B cell (primary cell): ENCODE results near the gene FERD3L. TPM values are rescaled to one million over a fixed set of nuclear protein-coding genes. Genes with fewer than 3 reads are reported as not detected.
A peak's percentile ranks its signal among the peaks of the same experiment; 100 is the strongest.

ENCODE experiments used
- ATAC-seq: fragments of 200-7000 bp; cut with Tn5 transposase; one replicate; pipeline ENCODE4 v1.10.0; 2021; ENCODE audit warnings: low read depth, mild to moderate bottlenecking, moderate number of reproducible peaks, moderate library complexity
- CTCF ChIA-PET: fragments of 350-600 bp; sonication (Branson Sonifier 250); formaldehyde crosslinking; loops from one replicate; lab custom pipeline; 2021; ENCODE audit warnings: antibody characterized with exemption, inconsistent platforms; lab: Charles Lee
- POLR2A ChIA-PET: fragments of 350-600 bp; sonication (Branson Sonifier 250); formaldehyde crosslinking; loops from one replicate; lab custom pipeline; 2021; ENCODE audit warnings: antibody characterized with exemption; lab: Charles Lee
- DNase-seq: peaks from one replicate; pipeline ENCODE4 v3.0.0; 2013
- H2AFZ ChIP-seq: 2 replicates; pipeline ENCODE4 v1.6.1; 2012; ENCODE audit warnings: mild to moderate bottlenecking, low read depth, low read length; ENCODE audit not compliant: insufficient read depth, poor library complexity, severe bottlenecking
- H3K27ac ChIP-seq, 2 donors: 1 replicate in 1 of 2; 2 replicates in 1 of 2; pipeline ENCODE4 v1.5.1; 2012 to 2013; ENCODE audit warnings: low read length in 2 of 2, mild to moderate bottlenecking in 2 of 2, moderate library complexity in 1 of 2
- H3K27me3 ChIP-seq, 4 experiments: fragments of 200-600 bp in 1 of 4; sonication (generic) in 1 of 4; replicated peaks in 1 of 4; 1 replicate in 2 of 4; 2 replicates in 2 of 4; pipeline versions ENCODE4 v1.6.1 to v1.7.0; 2013 to 2016; ENCODE audit warnings: low read length in 3 of 4, mild to moderate bottlenecking in 2 of 4, mixed read lengths in 1 of 4, moderate library complexity in 1 of 4; ENCODE audit not compliant: insufficient read depth in 4 of 4, control insufficient read depth in 3 of 4; ENCODE audit errors: control extremely low read depth in 1 of 4
- H3K36me3 ChIP-seq, 2 experiments: replicated peaks in 1 of 2; 1 replicate in 1 of 2; 2 replicates in 1 of 2; pipeline versions ENCODE4 v1.6.1 to v1.7.1; 2013; ENCODE audit warnings: low read length in 1 of 2; ENCODE audit not compliant: insufficient read depth in 2 of 2, control insufficient read depth in 1 of 2; ENCODE audit errors: control extremely low read depth in 1 of 2, extremely low read depth in 1 of 2
- H3K4me1 ChIP-seq, 2 donors: fragments of 200-600 bp in 1 of 2; sonication (generic) in 1 of 2; 1 replicate in 1 of 2; 2 replicates in 1 of 2; pipeline versions ENCODE4 v1.5.1 to v1.6.1; 2013 to 2017; ENCODE audit warnings: low read length in 2 of 2; ENCODE audit not compliant: control insufficient read depth in 2 of 2, insufficient read depth in 2 of 2
- H3K4me2 ChIP-seq: replicated peaks from 2 replicates; pipeline ENCODE3; 2012; ENCODE audit warnings: mild to moderate bottlenecking, low read depth, low read length; ENCODE audit not compliant: poor library complexity, severe bottlenecking
- H3K4me3 ChIP-seq, 5 experiments: fragments of 200-600 bp in 1 of 5; sonication (generic) in 1 of 5; 1 replicate in 3 of 5; 2 replicates in 2 of 5; pipeline versions ENCODE4 v1.5.1 to v1.7.0; 2011 to 2016; ENCODE audit warnings: low read length in 4 of 5, mild to moderate bottlenecking in 4 of 5, low read depth in 2 of 5, control low read depth in 1 of 5, moderate library complexity in 1 of 5; ENCODE audit not compliant: insufficient read depth in 1 of 5; ENCODE audit errors: control extremely low read depth in 1 of 5, extremely low read depth in 1 of 5
- H3K79me2 ChIP-seq: fragments of 200-600 bp; sonication (generic); one replicate; pipeline ENCODE4 v1.6.0; 2016; ENCODE audit warnings: low read length; ENCODE audit not compliant: control insufficient read depth, insufficient read depth
- H3K9ac ChIP-seq: fragments of 200-600 bp; sonication (generic); 2 replicates; pipeline ENCODE4 v1.6.1; 2017; ENCODE audit warnings: mild to moderate bottlenecking, low read length, moderate library complexity
- H3K9me3 ChIP-seq, 3 donors: one replicate each; pipeline versions ENCODE4 v1.6.1 to v1.7.1; 2013; ENCODE audit warnings: low read length in 2 of 3; ENCODE audit not compliant: control insufficient read depth in 2 of 3, insufficient read depth in 1 of 3; ENCODE audit errors: control extremely low read depth in 1 of 3
- H4K20me1 ChIP-seq: 2 replicates; pipeline ENCODE4 v1.6.0; 2012; ENCODE audit warnings: mild to moderate bottlenecking, low read length; ENCODE audit not compliant: insufficient read depth, control insufficient read depth, poor library complexity, severe bottlenecking
- H3K27ac Mint-ChIP-seq: one replicate; pipeline ENCODE4 v1.8.0; 2021; ENCODE audit warnings: mixed read lengths
- H3K27me3 Mint-ChIP-seq: one replicate; pipeline ENCODE4 v1.8.0; 2021; ENCODE audit warnings: mixed read lengths
- H3K4me1 Mint-ChIP-seq: one replicate; pipeline ENCODE4 v1.8.0; 2021; ENCODE audit warnings: mixed read lengths
- H3K4me3 Mint-ChIP-seq: one replicate; pipeline ENCODE4 v1.8.0; 2021; ENCODE audit warnings: mixed read lengths
- H3K9me3 Mint-ChIP-seq: one replicate; pipeline ENCODE4 v1.8.0; 2022; ENCODE audit warnings: mixed read lengths; ENCODE audit not compliant: insufficient read depth
- EZH2 ChIP-seq: IDR thresholded peaks from 2 replicates; pipeline ENCODE4 v1.6.1; 2012; ENCODE audit warnings: borderline replicate concordance, low read depth, mild to moderate bottlenecking, moderate library complexity, low read length; ENCODE audit not compliant: insufficient read depth, poor library complexity, severe bottlenecking
- WGBS: methylation state at CpG from one replicate; pipeline ENCODE4 v1.1.5; 2013; ENCODE audit warnings: missing lambda C conversion rate; ENCODE audit not compliant: insufficient coverage; 5-methylcytosine and 5-hydroxymethylcytosine counted together
- intact Hi-C: fragments of 100-400 bp; cut with micrococcal nuclease; formaldehyde crosslinking; loops from one replicate; pipeline ENCODE4 v1.10.0; 2022
- polyA plus RNA-seq: library from polyadenylated mRNA; depleted of rRNA; stranded (reverse); fragments of >200 nt; gene quantifications from 2 replicates; pipeline ENCODE4 v1.2.3, GENCODE V29; 2012
- total RNA-seq, 2 donors: library from RNA; stranded (reverse); fragments of 120-200 nt in 1 of 2; gene quantifications; 1 replicate in 1 of 2; 2 replicates in 1 of 2; pipeline versions ENCODE4 v1.2.3 to v1.2.4, GENCODE V29; 2013 to 2022
- TF ChIP-seq, protein P1 (sequence below): fragments of 200-600 bp; IDR thresholded peaks from one replicate; pipeline ENCODE4 v1.8.0; 2022; ENCODE audit warnings: antibody characterized with exemption, mild to moderate bottlenecking

FERD3L gene
- total and polyA plus RNA-seq, 2 donors (not counting 1 experiment from before 2014, with no cell fraction given), result not detected

DNA sequence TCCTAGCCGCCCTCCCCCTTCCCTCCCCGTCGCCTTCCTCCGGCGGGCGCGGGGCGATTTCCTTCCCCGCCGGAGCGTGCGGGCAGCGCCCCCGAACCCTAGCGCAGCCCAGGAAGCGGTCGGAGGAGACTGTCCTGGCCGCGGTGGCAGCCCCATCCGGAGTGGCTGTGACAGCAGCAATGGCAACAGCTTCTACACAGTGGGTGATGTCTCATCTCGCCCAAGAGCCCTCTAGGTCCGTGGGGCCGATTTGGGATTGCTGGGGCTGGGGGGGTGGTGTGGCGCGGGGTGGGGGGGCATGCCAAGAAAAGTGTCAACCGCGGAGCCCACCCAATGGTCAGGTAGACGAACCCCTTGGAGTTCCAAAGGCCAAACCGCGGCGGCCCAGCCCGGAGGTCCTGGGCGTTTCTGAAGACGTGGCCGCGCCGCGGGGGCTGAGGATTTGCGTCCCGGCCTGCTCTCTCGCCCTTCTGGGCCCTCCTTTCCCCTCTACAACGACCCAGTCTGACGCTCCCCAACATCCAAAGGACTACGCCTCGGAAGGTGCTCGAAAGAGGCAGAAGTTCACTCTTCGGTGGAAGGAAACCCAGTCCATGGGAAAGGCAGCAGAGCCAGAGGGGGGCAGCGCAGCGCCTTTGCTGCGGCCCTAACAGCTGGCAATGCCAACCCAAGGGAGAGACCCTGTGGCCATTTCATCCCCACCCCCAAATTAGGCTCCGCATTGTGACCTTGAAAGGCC is 27.2 kb downstream of the FERD3L start:
- DNase-seq (no peak), ATAC-seq (no peak)
- H3K36me3 ChIP-seq, result no peaks in the 10 kb centered on the region
- peak overlapping the region; percentile 16 for H2AFZ ChIP-seq
- Mint-ChIP-seq H3K27me3 (peaks cover 53% of the 10 kb centered on the region), H3K9me3 (no peaks in the 10 kb centered on the region), H3K4me1 (peaks cover 16% of the 10 kb centered on the region), H3K27ac (no peak overlapping the region), H3K4me3 (peak overlapping the region; percentile 71)
- H4K20me1 ChIP-seq, result no peaks in the 10 kb centered on the region
- POLR2A ChIA-PET, result no interaction called here
- H3K27me3 ChIP-seq, result peaks cover 0 to 56% (median 43%) of the 10 kb centered on the region in 4 experiments
- no peaks in the 10 kb centered on the region for H3K79me2 ChIP-seq
- peaks cover 22 to 30% of the 10 kb centered on the region in 2 donors for H3K4me1 ChIP-seq
- H3K9me3 ChIP-seq, result peaks cover 0 to 9% (median 0%) of the 10 kb centered on the region in 3 donors
- 6% methylated on average over 44 of the region's 51 CpGs for WGBS
- H3K4me2 ChIP-seq, result peak overlapping the region; percentile 78
- H3K4me3 ChIP-seq, result peak overlapping the region in 3 of 5 experiments; percentile 26 to 36 (median 31)
- H3K9ac ChIP-seq, result peak overlapping the region; percentile 37
- intact Hi-C loops, result no loop called here
- H3K27ac ChIP-seq, result no peak overlapping the region
- CTCF ChIA-PET, result no interaction called here
- TF ChIP-seq, protein P1, sequence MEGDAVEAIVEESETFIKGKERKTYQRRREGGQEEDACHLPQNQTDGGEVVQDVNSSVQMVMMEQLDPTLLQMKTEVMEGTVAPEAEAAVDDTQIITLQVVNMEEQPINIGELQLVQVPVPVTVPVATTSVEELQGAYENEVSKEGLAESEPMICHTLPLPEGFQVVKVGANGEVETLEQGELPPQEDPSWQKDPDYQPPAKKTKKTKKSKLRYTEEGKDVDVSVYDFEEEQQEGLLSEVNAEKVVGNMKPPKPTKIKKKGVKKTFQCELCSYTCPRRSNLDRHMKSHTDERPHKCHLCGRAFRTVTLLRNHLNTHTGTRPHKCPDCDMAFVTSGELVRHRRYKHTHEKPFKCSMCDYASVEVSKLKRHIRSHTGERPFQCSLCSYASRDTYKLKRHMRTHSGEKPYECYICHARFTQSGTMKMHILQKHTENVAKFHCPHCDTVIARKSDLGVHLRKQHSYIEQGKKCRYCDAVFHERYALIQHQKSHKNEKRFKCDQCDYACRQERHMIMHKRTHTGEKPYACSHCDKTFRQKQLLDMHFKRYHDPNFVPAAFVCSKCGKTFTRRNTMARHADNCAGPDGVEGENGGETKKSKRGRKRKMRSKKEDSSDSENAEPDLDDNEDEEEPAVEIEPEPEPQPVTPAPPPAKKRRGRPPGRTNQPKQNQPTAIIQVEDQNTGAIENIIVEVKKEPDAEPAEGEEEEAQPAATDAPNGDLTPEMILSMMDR, result no peak
- TF ChIP-seq EZH2, result no peak
